Raji (cell line): ENCODE measurements around the gene PATL2.
A peak's percentile ranks its signal among the peaks of the same experiment; 100 is the strongest.

ENCODE experiments used
- POLR2A ChIP-seq: IDR thresholded peaks from 2 replicates; pipeline ENCODE4 v1.6.1; 2011; ENCODE audit warnings: low read depth, low read length, control low read depth; ENCODE audit not compliant: insufficient read depth

PATL2 gene

DNA sequence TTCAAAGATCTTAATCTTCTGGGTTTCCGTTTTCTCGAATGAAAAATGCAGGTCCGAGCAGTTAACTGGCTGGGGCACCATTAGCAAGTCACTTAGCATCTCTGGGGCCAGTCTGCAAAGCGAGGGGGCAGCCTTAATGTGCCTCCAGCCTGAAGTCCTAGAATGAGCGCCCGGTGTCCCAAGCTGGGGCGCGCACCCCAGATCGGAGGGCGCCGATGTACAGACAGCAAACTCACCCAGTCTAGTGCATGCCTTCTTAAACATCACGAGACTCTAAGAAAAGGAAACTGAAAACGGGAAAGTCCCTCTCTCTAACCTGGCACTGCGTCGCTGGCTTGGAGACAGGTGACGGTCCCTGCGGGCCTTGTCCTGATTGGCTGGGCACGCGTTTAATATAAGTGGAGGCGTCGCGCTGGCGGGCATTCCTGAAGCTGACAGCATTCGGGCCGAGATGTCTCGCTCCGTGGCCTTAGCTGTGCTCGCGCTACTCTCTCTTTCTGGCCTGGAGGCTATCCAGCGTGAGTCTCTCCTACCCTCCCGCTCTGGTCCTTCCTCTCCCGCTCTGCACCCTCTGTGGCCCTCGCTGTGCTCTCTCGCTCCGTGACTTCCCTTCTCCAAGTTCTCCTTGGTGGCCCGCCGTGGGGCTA is at the start of gene PATL2, which contains the start of gene B2M:
TSS of gene PATL2 (minus strand) at position 228 of the 647 bp plus-strand sequence. CDS start 34,833 bp downstream, outside the sequence.
TSS of gene B2M (plus strand) at position 422 of the 647 bp plus-strand sequence. CDS start at position 452, 30 bp downstream.
- peak; percentile 100 for TF ChIP-seq POLR2A

DNA sequence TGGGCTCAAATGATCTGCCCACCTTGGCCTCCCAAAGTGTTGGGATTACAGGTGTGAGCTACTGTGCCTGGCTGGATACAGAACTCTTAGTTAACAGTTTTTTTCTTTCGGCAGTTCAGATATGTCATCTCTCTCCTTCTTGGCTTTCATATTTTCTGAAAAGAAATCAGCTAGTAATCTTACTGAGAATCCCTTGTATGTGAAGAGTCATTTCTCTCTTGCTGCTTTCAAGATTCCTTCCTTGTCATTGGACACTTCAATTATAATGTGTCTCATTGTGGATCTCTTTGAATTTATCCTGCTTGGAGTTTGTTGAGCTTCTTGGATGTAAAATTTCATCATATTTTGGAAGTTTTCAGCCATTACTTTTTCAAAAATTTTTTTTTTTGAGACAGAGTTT is 42.2 kb upstream of the PATL2 start:
- no peak for TF ChIP-seq POLR2A

DNA sequence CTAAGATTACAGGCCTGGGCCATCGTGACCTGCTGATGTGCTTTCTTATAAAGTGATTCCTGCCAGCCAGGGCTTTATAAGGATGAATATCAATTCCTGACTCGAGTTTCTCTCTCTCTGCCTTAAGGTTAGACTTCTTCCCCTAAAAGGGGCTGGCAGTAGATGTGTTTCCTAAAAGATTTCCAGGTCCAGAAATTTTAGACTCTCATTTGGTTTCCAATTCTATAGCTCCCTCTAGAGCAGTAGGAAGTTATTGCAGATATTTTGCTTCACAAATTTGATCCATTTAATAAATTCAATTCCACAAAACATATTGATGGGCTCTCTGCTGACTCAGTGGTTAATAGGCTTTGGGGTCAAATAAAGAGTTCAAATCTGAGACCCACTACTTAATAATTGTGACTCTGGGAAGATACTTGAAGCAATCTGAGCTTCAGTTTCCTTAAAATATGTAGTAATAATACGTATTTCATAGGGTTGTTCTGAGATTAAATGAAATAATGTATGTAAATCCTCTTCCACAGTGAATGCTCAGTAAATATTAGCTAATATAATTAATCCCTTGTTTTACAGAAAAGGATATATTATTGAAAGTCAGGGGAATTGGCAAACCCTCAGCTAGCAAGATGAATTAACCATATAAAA is 27.3 kb upstream of the PATL2 start:
- no peak for TF ChIP-seq POLR2A

DNA sequence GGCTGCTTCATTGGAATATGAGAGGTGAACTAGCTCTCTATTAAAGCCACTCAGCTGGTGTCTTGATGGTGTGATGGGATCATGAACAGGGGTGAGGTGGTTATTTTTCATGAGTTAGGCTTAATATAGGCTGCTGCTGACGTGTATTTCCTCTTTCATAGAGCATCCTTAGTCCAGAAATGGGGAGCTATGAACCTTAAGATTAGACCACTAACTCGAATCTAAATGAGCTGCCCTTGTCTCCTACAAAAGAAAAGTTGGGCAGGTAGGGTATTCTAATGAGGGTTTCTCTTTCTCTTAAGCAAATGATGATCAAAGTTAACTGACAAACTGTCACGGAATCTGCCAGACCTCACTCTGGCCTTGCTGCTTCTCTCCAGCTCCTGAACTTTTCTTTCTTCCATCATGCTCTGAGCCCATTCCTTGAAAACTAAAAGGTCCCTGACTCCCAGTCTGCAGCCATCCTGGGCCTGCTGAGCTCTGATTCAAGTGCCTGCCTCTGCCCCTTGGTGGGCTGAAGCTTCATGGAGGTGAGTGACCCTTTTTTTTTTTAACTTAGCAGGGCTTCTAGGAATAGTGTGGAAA is 25.1 kb upstream of the PATL2 start, which contains the start of gene TRIM69:
TSS of gene TRIM69 (plus strand) at position 348 of the 585 bp plus-strand sequence. CDS start at position 525, 177 bp downstream.
- no peak for TF ChIP-seq POLR2A

DNA sequence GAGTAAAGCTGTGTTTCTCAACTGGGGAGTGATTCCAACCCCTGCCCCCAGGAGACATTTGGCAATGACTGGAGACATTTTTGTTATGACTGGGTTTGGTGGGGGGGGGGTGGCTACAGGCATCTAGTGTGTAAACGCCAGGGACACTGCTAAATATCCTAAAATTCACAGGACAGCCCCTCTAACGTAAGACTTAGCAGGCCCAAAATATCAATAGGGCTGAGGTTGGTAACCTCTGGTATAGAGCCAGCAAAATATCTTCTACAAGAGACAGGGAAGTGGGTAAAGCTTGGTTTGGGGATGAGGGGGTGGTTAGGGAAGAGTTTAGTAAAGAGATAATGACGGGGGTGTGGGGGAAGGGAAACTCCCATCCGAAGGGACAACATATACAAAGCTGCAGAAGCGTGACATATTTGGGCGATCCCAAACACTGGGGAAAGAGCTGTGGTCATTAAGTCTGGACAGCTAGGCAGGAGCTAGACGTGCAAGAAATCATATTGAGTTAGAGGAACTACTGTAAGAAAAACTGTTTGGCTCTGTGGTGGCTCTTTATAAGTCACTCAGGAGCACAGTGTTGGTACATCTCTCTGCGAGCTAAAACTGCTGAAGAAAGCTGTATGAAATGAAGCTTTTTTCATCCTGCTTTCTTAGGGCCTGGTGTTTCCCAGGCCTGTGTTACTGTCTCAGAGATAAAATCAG is 24.5 kb upstream of the PATL2 start:
- TF ChIP-seq POLR2A: no peak

DNA sequence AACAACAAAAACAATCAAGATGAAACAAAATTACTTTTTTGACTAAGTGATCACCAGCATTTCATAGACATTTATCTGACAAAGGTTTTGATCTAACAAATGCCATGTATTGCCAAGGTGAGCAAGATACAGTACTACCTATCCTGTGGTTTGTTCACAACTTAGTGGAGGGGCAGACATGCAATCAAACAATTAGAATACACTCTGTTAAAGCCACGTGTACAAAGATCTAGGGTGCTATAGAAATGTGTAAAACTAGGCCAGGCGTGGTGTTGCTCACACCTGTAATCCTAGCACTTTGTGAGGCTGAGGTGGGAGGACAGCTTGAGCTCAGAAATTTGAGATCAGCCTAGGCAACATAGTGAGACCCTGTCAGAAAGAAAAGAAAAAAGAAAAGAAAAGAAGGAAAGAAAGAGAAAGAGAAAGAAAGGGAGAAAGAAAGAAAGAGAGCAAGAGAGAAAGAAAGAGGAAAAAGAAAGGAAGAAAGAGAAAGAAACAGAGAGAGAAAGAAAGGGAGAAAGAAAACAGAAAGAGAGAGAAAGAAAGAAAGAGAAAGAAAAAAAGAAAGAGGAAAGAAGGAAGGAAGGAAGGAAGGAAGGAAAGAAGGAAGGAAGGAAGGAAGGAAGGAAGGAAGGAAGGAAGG is 23.8 kb upstream of the PATL2 start:
- TF ChIP-seq POLR2A: no peak

DNA sequence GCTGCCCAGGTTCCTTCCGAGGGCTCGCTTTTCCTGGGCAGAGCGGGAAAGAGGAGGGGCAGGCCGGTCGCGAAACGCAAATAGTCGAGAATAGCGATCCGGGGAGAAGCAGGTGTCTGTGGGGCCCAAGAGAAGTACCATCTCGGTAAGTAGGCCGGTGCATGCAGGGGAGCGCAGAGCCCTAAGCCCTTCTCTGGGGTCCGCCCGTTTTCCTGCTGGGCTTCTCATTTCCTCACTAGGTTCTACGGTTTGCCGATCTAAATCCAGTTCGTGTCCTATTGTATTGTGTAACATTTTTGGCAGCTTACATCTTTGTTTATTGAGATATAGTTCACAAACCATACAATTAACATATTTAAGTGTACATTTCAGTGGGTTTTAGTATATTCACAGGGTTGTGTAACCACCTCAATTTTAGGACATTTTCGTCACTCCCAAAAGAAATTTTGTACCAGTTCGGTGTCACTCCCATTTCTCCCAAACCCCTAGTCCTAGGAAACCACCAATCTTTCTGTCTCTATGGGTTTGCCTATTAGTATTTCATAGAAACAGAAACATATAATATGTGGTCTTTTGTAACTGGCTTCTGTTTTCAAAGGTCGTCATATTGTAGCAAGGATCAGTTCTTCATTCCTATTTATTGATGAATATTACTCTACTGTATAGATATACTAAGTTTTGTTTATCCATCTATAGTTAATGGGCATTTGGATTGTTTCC is 18.4 kb upstream of the PATL2 start:
- TF ChIP-seq POLR2A: no peak

DNA sequence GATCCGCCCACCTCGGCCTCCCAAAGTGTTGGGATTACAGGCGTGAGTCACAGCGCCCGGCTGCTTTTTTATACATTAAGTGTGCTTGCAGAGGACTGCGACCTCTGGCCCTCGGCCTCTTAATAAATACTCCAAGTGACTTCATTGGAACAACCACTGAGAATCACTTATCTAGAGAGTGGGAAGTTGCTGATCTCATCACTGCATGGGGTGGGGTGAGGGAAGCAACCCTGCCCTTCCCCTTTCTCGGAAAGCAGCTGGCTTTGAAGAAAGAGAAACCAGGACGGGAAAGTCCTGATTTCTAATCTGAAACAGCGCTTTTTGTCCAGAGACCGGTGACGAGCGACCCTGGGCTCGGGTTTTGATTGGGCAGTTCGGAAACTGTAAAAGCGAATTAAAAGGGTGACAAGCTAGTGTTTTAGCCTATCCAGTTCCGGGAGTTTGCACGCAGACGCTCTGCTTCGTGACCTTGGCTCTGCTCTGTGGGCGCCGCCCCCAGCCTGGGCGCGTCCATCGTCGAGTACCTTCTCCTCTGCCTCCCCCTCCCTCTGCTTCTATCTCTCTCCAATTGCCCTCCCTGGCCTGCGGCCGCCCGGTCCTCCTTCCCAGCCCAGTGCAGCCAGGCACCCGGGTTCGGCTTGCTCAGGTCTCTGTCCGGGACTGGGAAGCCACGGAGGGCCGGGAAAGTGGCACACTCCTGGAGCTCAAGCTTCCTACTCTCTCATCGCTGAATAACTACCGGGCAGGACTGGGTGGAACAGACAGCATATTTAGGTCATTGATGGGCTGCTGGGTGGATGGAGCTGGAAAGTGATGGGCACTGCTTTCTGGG is 17.7 kb upstream of the PATL2 start:
- peak; percentile 86 for TF ChIP-seq POLR2A

DNA sequence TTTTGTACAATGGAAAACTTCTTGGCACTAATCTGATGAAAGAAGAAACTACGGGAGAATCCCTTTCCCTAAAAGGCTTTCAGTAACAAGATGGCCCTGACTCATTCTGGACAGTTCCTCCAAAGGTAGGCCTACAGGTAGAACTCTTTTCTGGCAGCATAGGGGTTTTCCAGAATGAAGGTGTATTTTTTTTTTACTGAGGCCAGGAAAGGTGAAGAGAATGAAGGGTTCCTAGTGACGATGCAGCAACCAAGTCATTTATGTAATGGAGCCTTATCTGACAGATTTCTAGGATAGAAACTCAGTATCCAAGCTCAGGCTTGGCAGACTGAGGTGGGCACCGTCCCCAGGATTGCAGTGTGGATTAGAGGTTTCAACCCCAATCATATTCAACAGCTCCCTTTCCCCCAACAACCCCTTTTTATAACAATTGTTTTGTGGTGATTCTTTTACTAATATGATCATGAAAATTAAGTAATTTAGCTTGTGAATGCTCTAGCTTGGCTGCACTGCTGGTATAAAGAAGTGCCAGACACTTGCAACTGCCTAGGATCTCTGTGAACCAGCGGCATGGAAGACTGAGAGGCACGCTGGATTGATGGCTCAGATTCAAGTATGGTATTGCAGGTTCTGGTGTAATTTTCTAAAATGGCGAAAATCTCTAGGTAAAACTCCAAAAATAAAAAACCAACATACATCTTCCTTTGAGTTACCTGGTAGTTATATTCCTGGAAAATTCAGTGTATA is 16.5 kb upstream of the PATL2 start:
- TF ChIP-seq POLR2A: no peak

DNA sequence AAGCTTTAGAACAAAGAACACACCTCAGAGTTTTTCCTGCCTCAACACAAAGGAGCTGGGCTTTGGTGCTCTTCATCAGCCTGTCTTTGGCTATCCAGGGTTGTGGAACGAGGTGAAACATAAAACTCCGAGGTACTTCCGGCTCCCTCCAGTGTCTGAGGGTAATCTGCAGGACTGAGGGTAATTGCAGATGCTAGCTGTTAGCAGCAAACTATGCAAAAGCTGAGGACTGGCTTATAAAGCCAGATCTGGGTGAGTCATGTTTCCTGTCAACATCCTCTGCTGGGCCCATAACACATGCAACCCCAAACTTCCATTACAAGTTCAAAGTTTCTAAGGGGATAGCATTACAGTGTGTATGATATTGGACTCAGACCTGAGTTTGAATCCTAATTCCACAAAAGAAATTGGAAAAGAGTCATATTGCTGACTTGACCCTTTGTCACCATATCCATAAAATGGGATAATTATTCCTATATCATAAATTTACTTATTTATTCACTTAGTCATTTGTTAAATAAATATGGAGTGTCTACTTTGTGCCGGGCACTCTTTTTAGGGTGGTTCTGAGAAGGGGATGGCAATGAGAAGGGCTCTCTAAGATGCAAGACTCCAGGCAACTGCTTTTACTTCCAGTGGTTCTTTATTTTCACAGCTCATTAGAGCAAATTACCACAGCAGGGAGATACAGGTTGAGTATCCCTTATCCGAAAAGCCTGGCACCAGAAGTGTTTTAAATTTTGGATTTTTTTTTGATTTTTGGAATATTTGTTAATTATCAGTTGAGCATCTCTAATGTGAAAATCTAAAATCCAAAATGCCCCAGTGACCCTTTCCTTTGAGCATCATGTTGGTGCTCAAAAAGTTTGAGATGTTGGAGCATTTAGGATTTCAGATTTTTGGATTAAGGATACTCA is 15.7 kb upstream of the PATL2 start:
- peak; percentile 73 for TF ChIP-seq POLR2A

DNA sequence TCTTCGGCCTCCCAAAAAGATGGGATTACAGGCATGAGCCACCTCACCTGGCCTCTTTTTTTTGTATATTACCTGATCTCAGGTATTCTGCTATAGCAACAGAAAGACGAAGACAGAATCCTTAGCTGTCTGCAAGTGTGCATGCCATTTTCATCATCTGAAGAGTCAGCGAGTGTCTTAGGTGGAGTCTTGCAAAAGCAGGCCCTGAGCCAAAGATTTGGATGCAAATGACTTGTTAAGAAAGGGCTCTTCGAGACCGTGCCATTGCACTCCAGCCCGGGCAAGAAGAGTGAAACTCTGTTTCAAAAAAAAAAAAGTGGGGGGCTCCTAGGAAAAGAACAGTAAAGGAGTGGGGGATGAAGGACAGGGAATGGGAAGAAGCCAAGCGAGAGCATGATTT is 15.0 kb upstream of the PATL2 start:
- TF ChIP-seq POLR2A: no peak

DNA sequence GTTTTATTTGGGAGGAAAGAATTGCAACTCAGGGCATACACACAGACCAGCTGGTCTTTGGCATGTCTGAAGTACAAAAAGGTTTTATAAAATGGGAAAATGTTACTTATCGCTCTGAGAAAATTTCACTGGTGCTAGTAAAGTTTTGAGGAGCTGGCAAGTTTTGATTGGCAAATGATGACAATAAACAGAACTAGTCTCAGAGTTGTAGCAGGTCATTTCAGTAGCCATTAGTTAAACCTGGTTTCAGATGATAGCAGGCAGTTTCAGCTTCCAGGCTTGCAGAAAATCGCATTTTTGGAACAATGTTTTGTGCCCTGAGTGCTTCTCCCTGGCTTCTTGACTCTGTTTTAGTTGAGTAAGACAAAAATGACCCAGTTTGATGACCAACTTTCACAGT is 10.9 kb upstream of the PATL2 start:
- TF ChIP-seq POLR2A: no peak
